ENCODE results near the gene TNFRSF9.

DNA sequence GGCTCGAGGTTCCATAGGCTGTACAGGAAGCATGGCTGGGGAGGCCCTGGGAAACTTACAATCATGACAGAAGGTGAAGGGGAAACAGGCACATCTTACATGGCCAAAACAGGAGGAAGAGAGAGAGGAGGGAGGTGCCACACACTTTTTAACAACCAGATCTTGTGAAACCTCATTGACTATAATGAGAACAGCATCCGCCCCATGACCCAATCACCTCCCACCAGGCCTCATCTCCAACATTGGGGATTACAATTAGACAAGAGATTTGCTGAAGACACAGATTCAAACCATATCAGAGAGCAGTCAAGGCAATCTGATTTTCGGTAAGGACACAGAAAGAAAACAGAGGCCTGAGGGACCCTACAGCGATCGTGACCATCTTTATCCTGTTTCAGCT is 41.7 kb downstream of the TNFRSF9 start:
- TF ChIP-seq CTCF (IDR thresholded peaks at IDR 0.05 in 2 of 3, conservative IDR thresholded peaks at IDR 0.05 in 1 of 3; ENCODE audit: insufficient read depth in 2 of 3, low read depth in 1 of 3, low read length in 3 of 3) (no peak), ZNF274 (IDR thresholded peaks at IDR 0.05; ENCODE audit: borderline replicate concordance, low read depth, low read length) (no peak)

Data from K562 (cell line).